Stimulated activated CD8-positive, alpha-beta memory T cell treated with anti-CD3 and anti-CD28 coated beads, Interleukin-7, amount 100 ng/mL, for 4 hours (primary cell): ENCODE measurements around the gene SLC2A1.

ENCODE experiments used
- DNase-seq, 2 donors: peaks; one replicate each; pipeline ENCODE4 v3.0.0-alpha.2; 2020; ENCODE audit warnings: low read depth in 2 of 2

Gene SLC2A1

DNA sequence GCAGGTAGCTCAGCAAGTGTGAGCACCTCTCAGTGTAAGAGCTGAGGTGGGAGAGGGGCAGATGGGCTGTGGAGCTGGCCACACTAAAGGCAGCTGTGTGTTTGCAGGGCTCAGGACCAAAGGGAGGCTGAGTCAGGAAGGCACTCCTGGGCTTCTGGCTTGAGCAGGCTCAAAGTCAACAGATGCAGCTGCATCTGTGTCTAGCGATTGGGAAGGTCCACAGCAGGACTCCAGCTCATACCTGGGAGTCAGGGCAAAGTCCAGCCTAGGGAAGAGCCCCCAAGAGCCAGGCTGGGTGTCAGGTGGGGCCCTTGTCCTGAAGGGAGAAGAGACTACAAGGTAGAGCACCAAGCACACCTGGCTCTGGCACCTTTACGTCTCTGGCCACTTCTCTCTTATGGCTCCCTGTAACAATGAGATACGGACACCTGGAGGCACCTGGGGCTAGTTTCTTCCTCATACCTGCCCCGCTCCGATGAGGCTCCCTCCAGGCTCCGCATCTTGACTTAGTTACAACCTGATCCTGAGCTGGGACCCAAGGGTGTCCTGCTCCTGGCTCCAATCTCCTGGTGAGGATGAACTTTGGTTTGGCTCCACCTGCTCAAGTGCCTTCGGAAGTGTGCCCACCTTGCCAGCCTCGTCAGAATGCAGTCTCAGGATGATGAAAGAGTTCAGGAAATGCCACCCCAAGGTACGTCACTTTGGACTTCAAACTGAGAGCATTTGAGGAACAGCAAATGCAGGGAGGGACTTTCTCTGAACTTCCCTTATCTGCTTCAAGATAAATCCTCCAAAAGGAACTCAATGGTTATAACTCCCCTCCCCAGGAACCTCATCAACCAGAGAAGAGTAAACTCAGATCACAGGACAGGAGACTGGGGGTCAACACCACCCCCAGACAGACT is 21.5 kb upstream of the SLC2A1 start:
- no peak for DNase-seq

DNA sequence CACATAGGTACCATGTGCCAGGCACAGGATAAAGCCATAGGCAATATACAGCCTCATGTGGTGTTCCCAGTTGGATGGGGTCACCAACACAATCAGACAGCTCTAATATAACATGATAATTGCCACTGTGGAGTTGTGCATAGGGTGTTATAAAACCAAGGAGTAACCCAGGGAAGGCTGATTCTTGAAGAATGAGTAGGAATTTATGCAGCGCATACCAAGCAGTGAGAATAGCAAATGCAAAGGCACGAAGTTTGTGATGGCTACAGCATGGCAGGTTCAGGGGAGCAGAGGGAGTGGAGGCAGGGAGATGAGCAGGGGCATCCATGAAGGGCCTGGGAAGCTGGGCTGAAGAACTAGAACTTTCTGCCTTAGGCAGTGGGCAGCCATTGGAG is 20.4 kb upstream of the SLC2A1 start:
- DNase-seq: no peak

DNA sequence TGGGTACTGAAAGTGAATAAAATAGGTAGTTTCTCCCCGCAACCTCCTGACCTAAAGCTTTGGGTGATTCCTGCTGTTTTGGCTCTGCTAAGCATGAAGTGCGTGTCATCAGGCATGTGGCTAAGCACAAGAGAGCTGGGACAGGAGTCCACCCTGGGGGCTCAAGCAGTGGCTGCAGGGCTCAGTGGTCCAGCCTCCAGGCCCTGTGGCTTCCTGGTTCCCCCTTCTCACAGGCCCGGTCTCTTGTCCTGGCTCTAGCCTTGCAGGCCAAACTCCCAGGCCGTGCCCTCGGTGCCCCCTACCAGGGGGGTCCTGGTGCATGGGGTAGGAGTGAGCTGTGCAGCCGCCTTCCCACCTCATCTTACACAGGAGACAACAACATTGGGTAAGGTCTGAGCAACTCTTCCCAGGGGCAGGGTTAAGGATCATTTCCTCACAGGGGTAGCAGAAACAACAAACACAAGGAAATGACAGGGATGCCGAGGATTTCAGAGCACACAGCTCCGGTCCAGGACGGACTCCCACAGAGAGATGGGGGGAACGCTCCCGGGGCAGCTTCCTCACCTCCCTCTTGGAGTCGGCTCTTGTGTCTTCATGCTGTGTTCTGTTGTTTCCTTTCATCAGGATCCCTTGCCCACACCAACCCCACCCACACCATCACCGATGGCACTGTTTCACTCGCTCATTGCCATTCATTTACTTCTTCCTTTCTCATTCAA is 19.8 kb upstream of the SLC2A1 start:
- no peak for DNase-seq

DNA sequence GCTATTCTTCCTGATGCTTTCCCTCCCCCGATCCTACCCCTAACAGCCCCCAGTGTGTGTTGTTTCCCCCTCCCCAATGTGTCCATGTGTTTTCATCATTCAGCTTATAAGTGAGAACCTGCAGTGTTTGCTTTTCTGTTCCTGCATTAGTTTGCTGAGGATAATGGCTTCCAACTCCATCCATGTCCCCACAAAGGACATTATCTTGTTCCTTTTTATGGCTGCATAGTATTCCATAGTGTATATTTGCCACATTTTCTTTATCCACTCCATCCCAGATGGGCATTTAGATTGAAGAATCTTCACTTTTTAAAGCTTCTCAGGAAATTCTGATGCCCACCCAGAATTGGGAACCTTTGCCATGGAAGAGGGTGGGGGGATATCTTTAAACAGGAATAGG is 19.0 kb upstream of the SLC2A1 start:
- no peak for DNase-seq

DNA sequence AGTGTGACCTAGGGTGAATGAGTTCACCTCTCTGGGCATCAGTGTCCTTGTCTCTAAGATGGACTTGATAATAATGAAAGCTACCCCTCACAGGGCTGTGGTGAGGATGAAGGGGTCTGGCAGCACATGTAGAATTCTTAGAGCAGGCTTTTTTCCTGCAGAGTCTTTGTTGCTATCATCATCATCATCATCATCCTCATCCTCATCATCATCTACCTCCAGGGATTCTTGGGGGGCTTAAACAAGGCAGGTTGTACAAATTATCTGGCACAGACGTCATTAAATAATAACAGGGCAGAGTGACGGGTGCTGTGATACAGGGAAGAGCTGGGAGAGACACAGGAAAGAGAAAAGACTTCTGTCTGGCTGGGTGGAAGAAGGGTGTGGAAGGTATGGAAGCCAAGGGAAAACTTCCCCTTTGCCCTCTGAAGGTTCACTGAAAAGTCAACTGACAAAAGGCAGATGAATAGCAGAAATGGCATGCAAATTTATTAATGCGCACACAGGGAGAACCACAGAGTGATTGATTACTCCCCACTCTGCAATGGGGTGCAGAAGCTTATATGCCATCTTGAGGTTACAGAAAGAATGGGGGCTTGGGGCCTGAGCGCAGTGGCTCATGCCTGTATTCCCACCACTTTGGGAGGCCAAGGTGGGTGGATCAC is 17.0 kb upstream of the SLC2A1 start:
- DNase-seq: no peak

DNA sequence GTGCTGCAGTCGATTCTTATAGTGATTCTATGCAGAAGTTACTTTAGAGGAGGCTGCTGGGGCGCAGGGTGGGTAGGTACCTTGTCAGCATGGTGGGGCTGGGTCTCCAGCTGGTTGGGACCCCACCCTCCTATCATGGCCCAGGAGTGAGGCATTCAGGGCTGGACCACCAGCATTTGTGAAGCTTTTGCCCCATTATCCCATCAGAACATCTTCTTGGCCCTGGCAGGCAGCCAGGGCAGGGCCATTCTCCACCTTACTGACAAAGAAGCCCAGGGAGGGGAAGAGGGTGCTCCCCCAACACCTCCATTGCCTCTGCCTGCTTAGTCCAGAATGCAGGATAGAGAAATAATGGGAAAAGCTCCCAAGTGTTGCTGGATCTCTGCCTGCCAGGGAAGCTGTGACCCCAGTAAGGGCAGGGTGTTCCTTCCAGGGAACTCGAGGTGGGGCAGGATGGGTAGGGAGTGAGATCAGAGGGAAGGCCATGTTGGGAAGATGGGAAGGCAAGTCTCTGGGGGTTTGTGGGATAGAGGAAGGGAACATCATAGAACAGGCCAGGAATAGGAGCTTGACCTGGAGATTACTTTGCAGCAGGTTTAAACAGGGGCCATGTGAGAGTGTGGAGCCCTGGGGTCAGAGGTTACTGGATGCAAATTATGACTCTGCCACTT is 16.2 kb upstream of the SLC2A1 start:
- DNase-seq: no peak

DNA sequence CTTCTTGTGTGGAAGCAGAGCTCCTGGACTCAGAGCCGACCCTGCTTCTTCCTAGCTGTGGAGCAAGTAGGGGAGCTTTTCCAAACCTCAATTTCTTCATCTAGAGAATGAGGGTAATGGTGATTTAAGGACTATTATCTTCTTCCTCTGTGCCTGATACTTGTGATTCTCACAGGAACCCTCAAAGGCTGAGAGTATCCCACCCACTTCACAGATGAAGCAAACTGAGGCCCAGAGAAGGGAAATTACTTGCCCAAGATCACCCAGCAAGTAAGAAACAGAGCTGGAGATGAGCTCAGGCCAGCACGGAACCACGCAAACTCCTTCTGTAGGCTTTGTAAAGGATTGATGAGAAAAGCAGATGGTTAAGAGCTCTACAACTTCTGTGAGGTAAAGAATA is 15.1 kb upstream of the SLC2A1 start:
- DNase-seq: no peak

DNA sequence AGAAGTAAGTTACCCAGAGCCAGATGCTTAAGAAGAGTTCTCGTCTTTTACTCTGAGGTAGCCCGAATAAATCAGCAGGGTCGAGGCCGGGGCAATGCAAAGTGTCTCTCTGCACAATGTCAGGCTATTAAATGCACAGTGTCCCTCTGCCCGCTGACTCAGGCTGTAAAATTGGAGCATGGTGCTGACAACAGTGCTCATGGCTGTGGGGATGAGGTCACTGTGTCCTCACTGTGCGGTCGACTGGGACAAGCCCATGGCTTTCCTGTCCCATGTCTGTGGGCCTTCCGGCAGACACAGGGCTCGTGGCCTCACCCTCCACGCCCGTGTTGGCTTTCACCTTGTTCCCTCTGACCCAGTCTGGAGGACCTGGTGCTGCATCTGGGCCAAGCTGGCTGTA is 14.6 kb upstream of the SLC2A1 start:
- no peak for DNase-seq

DNA sequence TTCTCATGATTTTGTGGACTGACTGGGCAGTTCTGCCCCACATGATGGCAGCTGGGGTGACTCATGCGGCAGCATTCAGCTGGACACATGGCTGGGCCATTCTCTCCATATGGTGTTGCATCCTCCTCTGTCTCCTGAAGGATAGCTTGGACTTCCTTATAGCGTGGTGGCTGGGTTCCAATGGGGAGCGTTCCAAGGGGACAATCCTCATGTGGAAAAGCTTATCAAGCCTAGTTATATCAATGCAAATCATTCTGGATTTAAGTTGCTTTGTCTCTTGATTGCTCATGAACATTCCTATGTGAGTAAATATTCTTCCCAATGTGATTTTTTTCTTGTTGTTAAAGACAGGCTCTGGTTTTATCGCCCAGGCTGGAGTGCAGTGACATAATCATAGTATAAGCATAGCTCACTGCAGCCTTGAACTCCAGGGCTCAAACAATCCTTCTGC is 13.2 kb upstream of the SLC2A1 start:
- DNase-seq: no peak

DNA sequence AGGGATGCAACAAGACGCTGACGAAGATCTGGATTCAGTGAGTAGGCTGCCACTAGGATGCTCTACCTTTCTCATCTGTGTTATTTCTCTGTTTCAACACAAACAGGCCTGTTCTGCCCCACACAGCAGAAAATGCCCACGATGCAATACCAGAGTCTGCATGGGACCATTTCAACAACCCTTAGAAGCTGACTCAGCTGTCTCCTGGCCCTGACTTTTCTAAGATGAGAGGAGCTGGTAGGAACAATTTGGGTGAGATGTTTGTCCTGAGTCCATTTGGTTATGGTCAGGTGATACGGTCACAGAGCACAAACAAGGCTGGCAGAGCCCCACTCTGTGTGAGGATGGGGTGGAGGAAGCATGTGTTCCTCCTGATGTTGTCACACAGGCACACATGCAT is 11.5 kb upstream of the SLC2A1 start:
- no peak for DNase-seq

DNA sequence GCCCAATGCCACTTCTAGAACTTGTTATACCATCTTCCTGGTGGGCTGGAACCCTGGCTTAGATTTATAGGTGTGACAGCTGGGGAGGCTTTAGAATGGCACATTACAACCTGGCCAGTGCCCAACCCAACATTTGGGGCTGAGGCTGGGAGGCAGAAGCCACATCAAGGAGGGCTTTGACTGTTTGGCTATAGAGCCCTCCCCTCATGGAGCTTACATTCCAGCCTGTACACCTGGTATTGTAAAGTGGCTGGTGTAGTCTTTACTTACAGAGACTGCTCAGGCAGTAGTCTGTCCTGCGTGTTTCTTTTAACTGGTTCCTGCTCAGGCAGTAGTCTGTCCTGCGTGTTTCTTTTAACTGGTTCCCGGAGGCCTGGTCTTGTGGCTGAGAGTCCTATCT is 10.0 kb upstream of the SLC2A1 start:
- no peak for DNase-seq

DNA sequence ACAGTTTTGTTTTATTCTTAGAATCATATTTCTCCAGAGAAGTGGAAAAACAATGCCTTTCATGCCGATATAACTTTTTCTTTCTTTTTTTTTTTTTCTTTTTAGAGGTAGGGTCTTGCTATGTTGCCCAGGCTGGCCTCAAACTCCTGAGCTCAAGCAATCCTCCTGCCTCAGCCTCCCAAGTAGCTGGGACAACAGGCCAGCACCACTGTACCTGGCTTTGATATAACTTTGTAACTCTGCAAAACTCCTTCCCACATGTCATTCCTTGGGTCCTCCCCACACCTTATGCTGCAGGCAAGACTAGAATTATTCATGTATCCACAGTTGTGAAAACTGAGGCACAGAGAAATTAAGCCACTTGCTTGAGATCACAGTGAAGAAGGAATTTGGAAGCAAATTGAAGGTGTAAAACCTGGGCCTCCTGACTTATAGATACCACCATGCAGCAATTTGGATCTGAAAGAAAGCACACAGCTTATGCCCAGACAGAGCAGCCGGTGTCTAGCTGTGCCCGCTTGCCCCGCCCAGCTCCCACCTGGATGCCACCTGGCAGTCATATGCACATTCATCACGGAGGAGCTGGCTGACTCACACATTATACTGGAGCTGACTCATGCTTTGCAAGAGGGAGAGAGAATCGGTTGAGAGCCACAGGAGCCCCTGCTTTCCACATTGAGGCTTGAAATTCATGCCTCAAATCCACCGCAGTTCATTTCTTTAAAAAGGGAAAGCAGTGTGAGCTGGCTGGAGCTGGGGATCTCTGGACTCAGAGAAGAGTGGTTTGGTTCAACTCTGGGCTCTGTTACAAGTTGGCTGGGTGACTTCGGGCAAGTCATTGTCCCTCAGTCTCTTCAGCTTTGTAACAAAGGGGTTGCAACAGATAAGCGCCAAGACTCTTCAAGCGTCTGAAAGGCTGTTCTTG is 8.3 kb upstream of the SLC2A1 start:
- no peak for DNase-seq

DNA sequence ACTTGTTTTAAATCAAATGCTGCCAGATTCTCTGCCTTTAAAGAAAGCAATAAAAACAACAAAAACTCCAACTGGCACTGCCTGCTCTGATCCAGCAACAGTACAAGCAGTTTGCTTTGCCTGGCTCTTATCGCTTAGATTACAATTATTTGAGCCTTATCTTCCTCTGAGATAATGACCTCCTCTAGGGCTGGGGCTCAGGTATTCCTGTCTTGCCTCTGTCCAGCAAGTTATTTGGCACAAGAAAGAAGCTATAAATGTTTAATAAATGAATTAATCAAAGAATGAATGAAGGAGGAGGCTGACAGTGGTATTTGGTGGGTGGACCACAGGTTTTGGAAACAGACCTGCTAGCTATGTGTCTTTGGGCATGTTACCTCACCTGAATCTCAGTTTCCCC is 6.7 kb upstream of the SLC2A1 start:
- DNase-seq: no peak

DNA sequence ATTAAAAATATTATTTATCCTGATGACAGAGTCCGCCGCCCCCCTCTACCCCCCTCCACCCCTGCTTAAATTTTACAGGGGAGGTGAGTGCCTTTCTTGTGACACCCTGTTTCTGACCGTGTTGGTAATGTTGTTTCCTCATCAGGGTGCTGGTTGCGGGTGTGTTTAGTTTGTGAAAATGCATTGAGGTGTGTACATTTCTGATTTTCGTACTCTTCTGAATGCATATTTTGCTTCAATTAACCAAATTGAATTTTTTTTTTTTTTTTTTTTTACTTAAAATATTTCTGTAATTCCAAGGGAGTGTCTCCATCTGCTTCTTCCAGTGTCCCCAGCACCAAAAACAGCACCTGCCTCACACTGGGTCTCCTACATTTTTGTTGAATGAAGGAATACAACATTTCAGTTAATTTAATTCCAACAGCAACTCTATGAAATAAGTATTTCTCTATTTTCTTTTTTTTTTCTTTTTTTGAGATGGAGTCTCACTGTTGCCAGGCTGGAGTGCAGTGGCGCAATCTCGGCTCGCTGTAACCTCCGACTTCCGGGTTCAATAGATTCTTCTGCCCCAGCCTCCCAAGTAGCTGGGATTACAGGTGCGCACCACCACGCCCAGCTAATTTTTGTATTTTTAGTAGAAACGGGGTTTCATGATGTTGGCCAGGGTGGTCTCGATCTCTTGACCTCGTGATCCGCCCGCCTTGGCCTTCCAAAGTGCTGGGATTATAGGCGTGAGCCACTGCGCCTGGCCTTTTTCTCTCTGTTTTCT is 5.6 kb upstream of the SLC2A1 start:
- DNase-seq: no peak

DNA sequence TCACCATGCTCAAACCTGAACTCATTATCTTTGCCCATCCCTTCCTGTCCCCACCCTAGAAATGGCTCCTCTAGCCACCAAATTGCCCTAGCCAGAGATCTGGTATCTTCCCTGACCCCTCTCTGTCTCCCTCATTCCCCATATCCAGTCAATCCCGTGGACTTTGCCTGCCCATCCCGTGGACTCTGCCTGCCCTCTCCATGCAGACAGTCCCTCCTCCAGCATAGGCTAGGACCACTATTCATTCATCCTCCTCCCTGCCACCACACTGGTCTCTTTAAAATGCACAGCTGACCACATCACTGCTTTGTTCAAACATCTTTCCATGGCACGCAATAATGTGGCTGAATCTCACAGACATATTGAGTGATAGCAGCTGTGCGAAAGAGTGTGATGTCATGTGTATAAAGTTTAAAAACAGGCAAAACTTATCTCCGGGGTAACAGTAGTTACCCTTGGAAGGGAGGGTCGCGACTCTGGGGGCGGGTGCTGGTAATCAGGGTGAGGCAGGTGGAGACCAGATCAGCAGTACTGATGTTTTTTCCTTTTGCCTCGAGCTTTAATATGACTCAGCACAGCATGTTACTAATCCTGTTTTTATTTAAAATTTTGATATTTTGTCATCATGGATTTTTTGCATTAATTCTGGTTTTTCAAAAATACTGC is 4.8 kb upstream of the SLC2A1 start:
- no peak for DNase-seq

DNA sequence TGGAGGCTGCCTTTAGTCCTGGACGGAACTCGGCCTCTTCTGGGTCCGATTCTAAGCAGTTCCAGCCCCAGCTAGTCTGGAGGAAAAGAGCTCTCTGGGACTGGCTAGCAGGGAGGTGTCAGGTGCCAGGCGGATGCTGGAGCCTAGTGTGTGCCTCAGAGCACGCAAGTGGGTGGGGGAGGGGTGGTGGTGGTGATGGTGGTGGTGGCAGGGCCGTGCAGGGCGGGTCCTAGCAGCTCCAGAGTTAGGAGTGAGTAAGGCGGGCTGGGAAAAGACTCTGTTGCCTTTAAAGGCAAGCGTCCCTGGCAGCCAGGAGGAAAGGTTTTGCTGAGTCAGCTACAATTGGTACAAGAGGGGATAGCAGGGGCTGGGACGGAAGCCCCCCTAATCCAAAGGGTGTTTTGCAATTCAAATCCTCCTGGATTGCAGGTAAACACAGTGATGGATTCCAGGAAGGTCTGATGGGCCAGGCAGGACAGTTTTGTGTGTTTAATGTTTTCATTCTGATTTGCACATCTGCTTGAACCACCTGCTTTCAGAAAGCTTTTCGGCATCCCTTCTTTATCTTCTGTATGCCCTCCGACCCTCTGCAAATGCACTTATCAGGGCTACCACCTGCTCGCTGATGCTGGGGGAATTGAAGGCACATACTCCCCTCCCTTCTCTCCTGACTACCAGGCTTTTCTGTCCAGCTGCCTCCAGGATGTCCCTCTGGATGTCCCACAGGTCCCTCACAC is 4.1 kb upstream of the SLC2A1 start:
- DNase-seq: no peak

DNA sequence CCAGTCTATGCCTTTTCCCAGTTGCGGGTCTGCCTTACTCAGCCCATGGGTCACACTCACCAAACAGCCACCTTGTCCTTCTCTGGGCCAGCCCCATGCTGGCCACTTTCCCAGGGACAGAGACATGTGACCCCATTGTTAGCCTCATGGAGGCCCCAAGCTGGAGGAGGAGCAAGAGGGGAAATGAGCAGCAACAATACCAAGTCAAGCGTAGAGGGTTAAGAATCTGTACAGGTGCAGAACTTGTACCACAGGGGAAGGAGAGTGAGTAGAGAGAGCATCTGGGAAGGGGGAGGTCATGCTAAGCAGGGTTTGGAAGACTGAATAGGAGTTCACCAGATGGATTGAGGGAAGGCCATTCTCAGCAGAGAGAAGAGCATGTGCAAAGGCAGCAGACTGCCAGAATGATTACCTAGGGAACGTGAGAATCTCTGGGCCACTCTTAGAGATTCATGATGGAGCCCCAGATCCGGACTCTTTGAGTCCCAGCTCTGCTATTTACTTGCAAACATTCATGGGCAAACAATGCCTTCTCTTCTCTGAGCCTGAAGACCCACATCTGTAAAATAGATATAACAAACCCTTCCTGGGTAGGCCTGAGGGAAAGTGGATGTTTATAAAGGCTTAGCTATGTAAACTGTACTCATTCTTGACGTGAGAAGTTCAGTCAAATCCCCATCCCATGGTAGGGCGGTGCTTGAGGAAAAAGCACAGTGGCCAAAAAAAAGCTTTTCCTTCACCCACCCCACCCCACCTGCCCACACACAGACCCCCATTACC is 2.8 kb upstream of the SLC2A1 start:
- DNase-seq: no peak
